HG03520 (cell line): Measurements from ENCODE around the gene WSCD1.

ENCODE experiments used
- ATAC-seq: cut with Tn5 transposase; IDR thresholded peaks from one replicate; pipeline ENCODE4 v1.9.1; 2021; ENCODE audit warnings: mild to moderate bottlenecking, moderate library complexity; ENCODE audit not compliant: unreplicated experiment

The WSCD1 gene

GRCh38 chr17:6059406-6059805 lies 10.8 kb upstream of the WSCD1 start:
- no peak for ATAC-seq

GRCh38 chr17:6061290-6061689 lies 8.9 kb upstream of the WSCD1 start:
- ATAC-seq = no peak

GRCh38 chr17:6064868-6065267 lies 5.3 kb upstream of the WSCD1 start:
- no peak for ATAC-seq

GRCh38 chr17:6065351-6065750 lies 4.8 kb upstream of the WSCD1 start:
- ATAC-seq = no peak

- ATAC-seq = no peak
Measured at GRCh38 chr17:6066183-6066948, 3.8 kb upstream of the WSCD1 start.

- ATAC-seq = no peak
Measured at GRCh38 chr17:6067060-6067459, 3.1 kb upstream of the WSCD1 start.

- ATAC-seq = no peak
Measured at GRCh38 chr17:6070430-6070912, 292 bp downstream of the WSCD1 start.

GRCh38 chr17:6070913-6071511 lies 833 bp downstream of the WSCD1 start:
- ATAC-seq = no peak

- no peak for ATAC-seq
Measured at GRCh38 chr17:6071528-6072065, 1.4 kb downstream of the WSCD1 start.

GRCh38 chr17:6072157-6072556 lies 2.0 kb downstream of the WSCD1 start:
- ATAC-seq = no peak

GRCh38 chr17:6072611-6073010 lies 2.4 kb downstream of the WSCD1 start:
- ATAC-seq = no peak

- no peak for ATAC-seq
Measured at GRCh38 chr17:6073620-6074019, 3.4 kb downstream of the WSCD1 start.

GRCh38 chr17:6075050-6075449 lies 4.9 kb downstream of the WSCD1 start:
- ATAC-seq = no peak

GRCh38 chr17:6075845-6076244 lies 5.7 kb downstream of the WSCD1 start:
- ATAC-seq = no peak

GRCh38 chr17:6077752-6078151 lies 7.6 kb downstream of the WSCD1 start:
- no peak for ATAC-seq

GRCh38 chr17:6078458-6078871 lies 8.3 kb downstream of the WSCD1 start:
- ATAC-seq = no peak

- ATAC-seq = no peak
Measured at GRCh38 chr17:6079155-6079888, 9.1 kb downstream of the WSCD1 start.

GRCh38 chr17:6079960-6080359 lies 9.8 kb downstream of the WSCD1 start:
- no peak for ATAC-seq

- ATAC-seq = no peak
Measured at GRCh38 chr17:6080711-6081430, 10.7 kb downstream of the WSCD1 start.

GRCh38 chr17:6082335-6082734 lies 12.2 kb downstream of the WSCD1 start:
- ATAC-seq = no peak
